ENCODE results near the gene COQ5.

Gene COQ5

DNA sequence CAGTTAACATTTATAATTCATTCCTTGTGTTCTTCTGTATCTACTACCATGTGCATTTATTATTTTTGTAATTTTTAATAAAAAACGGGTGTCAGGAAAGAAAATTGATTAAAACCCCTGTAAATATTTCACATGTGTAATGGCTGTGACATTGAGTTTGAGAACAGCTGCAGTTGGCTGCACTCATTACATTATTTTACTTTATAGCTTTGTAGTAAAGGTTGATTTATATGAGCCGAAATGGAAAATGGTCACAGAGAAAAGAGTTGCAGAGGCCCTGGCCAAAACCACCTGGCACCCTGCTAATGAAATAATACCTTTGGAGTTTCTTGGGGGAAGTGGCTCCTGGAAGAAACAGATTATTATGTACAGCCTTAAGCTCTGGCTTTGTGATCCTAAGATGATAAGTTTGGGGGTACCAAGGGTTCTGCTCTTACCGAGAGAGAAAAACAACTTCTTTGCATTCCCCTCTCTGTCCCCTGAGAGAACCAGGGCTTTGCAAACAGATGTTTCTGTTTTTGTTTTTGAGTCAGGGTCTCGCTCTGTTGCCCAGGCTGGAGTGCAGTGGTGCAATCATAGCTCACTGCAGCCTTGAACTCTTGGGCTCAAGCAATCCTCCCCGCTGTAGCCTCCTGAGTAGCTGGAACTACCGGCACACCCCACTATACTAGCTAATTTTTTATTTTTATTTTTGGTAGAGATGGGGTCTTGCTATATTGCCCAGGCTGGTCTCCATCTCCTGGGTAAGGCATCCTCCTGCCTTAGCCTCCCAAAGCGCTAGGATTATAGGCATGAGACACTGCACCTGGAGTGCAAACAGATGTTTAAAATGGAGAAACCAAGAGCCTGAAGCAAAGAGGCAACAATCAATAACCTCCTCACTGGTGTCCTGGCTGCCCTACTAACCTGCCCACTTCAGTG, 42.7 kb downstream of the COQ5 start:
- in situ Hi-C loops (cut with MboI; ENCODE audit: low sequenced_read_pairs), result no loop called here

DNA sequence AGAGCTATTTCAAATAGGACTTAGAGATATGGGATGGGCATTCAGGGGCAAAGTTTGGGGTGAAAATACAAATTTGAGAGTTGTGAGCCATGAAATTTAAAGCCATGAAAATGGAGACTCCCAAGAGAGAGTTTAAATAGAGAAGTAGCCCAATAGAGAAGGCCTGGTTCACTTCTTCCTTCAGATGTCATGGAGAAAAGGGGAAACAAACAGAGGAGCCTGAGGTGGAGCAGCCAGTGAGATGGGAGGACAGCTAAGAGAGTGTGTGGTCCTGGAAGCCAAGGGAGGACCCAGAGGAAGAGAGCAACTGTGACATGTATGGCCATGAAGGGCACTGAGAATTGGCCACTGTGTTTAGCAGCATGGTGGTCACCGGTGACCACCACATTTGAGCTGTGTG, 45.3 kb downstream of the COQ5 start:
- in situ Hi-C loops (cut with MboI; ENCODE audit: low sequenced_read_pairs), result no loop called here

- in situ Hi-C loops (cut with MboI; ENCODE audit: low sequenced_read_pairs), result no loop called here
These were observed 47.8 kb downstream of the COQ5 start for GRCh38 chr12:120481022-120481767.

GRCh38 chr12:120480211-120480610, 48.7 kb downstream of the COQ5 start:
- in situ Hi-C loops (cut with MboI; ENCODE audit: low sequenced_read_pairs), result no loop called here

DNA sequence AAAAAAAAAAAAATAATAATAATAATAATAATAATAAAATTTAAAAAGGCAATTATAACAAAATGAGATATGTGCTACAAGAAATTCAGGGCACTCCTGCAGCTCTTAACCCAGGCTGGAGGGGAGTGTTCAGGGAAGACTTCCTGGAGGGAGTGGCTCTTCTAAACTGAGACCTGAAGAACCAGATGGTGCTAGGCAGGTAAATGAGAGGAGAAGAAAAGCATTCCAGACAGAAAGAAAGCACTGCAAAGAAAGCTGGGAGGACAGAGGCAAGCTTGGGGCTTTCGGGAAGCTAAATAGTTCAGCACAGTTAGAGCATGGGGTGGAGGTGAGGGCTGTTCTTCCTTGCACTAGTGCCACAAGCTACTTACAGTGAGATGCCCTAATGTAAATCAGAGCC, 49.5 kb downstream of the COQ5 start:
- in situ Hi-C loops (cut with MboI; ENCODE audit: low sequenced_read_pairs), result no loop called here

DNA sequence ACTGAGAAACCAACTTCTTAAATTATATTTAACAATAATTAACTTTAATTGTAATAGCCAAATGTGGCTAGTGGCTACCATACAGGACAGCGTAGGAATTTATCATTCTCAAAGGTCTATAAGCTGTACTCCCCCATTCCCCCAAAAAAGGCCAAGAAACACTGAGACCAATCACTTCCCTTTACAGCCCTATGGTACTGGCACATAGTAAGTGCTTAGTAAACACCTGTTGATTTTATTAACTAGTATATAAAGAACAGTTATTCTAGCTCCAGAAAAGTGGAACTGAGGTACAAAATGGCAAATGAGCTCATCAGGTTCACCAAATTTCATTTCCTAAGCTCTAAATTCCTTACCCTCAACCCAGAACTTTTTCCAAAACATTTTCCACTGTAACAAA, 53.3 kb downstream of the COQ5 start:
- in situ Hi-C loops (cut with MboI; ENCODE audit: low sequenced_read_pairs), result no loop called here

DNA sequence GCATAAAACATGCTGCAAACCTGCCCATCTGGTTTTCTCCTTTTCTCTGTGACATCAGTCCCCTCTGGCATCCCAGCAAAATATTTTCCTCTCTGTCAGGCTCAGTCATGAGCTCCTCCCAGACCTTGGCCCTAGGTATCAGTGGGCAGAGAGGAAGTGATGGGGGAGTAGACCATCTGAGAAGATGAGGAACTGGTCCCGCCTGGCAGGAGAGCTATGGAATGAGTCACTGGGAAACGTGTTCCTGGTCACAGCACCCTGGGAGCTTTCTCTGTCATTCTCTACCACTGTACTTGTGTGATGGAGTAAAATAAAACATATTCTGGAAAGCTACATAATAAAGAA, 54.4 kb downstream of the COQ5 start:
- in situ Hi-C loops (cut with MboI; ENCODE audit: low sequenced_read_pairs), result no loop called here

DNA sequence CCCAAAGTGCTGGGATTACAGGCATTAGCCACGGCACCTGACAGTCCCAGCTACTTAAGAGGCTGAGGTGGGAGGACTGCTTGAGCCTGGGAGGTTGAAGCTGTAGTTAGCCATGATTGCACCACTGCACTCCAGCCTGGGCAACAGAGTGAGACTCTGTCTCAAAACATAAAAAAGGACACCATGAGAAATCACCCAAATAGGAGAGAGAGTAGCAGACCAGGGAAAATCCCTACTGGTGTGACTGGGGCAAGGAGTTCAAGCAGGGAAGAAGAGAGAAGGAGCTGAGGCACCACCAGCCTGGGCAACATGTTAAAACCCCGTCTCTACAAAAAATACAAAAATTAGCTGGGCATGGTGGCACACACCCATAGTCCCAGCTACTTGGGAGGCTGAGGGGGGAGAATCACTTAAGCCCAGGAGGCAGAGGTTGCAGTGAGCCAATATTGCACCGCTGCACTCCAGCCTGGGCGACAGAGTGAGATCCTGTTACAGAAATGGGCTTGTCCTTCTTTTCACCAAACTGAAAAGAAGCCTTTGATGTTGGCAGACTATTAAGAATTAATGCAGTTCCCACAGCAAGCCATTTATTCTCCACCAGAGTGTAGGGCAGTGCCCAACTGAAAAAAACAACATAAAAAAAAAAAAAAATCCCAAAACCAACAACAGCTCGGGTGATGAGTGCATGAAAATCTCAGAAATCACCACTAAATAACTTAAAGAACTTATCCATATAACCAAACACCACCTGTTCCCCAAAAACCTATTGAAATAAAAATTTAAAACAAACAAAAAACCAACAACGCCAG, 54.9 kb downstream of the COQ5 start:
- in situ Hi-C loops (cut with MboI; ENCODE audit: low sequenced_read_pairs), result no loop called here

DNA sequence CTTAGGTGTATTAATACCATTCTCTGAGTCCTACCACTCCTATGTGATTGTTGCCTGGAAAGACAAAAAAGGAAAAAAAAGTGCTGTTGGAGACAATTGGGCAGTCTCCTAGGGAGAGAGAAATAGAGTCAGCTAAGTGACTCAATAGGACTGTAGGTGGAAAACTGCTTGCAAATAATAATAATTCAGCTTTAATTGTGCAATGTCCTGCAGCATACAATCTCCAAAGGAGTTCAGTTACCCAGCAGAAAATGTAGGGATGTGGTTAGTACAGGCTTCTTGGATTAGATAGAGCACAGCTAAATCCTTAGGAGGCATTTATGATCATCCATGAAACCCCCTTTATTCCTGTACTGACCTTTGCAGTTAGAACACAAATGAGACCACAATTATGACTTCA, 56.4 kb downstream of the COQ5 start:
- in situ Hi-C loops (cut with MboI; ENCODE audit: low sequenced_read_pairs), result no loop called here

- in situ Hi-C loops (cut with MboI; ENCODE audit: low sequenced_read_pairs), result no loop called here
These were observed 58.7 kb downstream of the COQ5 start for GRCh38 chr12:120470150-120470784.

- in situ Hi-C loops (cut with MboI; ENCODE audit: low sequenced_read_pairs), result no loop called here
These were observed 59.4 kb downstream of the COQ5 start, which contains the start of gene SRSF9 for GRCh38 chr12:120469450-120470149. Gene SRSF9 (minus strand): TSS chr12:120469748. CDS start chr12:120469609, 139 bp downstream.

DNA sequence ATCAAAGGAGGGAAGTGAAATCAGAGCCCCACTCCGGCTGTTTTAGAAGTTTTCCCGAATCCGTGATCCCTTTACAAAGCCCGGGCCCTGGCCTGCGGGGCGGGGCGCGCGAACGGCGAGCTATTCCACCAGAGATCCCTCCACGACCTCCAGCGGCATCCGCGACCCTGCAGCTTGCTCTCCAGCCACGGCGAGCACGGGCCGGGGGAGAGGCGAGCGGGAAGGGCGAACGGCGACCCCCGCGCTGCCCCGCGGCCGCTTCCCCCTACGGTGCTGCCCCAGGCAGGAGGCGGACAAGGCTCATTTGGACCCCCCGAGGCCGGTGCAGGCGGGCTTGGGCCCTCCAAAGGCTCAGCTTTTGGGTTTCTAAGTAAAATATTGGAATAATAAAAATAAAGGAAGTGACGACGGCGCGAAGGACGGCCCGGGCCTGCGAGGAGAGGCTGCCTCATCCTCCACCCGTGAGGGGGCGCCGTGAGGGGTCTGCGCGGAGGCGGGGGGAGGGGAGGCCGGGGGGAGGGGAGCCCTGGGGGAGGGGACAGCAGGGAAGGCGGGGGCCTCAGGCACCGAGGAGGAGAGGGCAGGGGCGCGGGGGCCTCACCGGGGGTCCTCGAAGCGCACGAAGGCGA, 60.0 kb downstream of the COQ5 start:
- in situ Hi-C loops (cut with MboI; ENCODE audit: low sequenced_read_pairs), result no loop called here

DNA sequence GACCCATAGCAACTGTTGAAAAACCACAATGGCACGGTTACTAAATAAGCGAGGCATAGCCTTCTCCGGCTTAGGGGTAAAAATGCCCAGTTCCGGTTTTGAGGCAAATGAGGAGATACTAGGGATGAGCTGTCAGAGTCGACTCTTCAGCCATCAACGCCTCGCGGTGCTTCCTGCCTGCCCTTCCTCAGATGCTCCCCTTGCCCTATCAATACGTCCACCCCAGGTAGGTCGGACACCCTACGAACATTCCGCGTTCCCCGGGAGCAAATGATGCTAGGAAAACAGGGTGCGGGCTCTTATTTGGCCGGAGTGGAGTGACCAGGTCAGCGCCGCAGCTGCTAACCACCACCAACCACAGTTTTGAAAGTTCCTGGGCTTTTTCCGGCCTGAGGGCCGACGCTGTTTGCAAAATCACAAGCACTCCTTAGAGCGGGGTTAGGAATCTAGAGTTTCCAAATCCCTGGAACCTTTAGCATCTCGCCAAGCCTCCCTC, 60.6 kb downstream of the COQ5 start:
- in situ Hi-C loops (cut with MboI; ENCODE audit: low sequenced_read_pairs), result no loop called here

GRCh38 chr12:120467439-120467838, 61.5 kb downstream of the COQ5 start:
- in situ Hi-C loops (cut with MboI; ENCODE audit: low sequenced_read_pairs), result no loop called here

DNA sequence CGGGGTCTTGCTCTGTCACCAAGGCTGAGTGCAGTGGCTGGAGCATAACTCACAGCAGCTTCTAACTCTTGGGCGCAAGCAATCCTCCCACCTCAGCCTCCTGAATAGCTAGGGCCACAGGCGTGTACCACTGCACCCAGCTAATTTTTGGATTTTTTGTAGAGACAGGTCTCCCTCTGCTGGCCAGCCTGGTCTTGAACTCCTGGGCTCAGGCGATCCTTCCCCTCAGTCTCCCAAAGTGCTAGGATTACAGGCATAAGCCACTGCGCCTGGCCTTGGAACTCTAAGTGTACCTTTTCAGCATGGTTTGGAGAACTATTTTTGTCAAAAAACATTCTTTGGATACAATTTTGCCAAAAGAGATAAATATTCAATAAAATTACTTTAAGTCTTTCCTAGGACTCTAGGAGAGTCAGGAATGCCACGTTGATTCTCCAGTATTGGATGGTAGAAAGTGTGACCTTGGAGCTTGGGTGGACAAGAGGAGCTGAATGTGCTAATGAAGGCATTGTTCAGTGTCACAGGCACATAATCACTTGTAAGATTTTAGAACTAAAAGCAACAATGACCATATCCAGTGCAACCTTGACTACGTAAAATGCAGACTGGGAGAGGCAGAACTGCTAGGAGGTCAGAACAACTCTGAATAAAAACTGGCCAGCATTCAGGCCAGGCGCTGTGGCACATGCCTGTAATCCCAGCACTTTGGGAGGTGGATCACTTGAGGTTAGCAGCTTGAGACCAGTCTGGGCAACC, 62.2 kb downstream of the COQ5 start:
- in situ Hi-C loops (cut with MboI; ENCODE audit: low sequenced_read_pairs), result no loop called here

DNA sequence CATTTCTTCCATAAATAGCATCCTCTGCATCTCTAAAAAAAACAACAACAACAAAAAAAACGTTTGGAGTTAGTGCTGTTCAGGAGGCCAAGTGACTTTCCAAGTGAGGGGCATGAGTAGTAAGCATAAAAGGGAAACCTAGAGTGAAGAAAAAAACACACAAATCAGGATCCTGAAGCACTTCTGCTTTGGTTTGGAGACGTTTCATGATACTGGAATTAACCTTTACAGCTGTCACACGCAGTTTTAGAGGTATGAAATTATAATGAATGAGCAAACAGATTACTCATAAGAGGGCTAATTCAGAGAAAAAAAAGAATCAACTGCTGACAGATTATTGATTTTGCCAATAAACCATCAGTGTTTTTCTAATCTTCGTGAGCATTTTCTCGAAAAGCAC, 63.2 kb downstream of the COQ5 start:
- in situ Hi-C loops (cut with MboI; ENCODE audit: low sequenced_read_pairs), result no loop called here

DNA sequence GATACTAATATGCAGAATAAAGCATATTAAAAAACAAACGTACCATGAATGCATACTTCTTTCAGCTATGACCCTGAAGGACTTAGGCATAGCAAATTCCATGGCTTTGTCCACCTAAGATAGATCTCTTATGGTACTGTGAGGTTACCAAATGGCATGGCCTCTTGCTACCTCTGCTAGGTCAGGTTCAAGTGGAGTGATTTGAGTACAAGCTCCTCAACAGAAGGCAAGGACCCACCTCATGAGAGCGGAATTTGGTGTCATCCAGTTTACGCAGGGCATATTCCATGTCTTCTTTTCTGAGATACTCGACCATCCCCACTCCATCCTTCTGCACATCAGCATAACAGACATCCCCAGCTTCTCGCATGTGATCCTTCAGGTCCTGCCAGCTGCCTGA, 65.2 kb downstream of the COQ5 start:
- in situ Hi-C loops (cut with MboI; ENCODE audit: low sequenced_read_pairs), result no loop called here

DNA sequence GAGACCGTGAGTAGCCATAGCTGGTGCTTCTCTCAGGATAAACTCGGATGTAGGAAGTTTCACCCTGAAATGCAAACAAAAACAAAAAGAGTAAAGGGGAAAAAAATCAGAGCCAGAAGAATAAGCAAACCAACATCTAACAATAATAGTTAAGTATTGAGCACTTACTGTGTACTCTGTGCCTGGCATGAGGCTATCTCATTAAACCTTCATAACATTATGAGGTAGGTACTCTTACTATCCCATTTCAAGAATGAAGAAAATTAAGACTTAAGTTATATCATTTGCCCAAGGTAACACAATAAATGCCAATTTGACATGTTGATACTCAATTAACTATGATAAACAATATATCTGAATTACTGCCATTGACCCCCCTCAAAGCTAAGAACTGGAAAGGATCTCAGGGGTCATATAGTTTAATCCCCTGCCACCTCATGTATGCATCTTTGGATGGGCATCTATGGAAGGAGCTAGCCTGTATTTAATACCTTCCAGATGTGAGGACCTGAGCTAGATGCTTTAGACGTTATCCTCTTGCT, 66.8 kb downstream of the COQ5 start:
- in situ Hi-C loops (cut with MboI; ENCODE audit: low sequenced_read_pairs), result no loop called here

DNA sequence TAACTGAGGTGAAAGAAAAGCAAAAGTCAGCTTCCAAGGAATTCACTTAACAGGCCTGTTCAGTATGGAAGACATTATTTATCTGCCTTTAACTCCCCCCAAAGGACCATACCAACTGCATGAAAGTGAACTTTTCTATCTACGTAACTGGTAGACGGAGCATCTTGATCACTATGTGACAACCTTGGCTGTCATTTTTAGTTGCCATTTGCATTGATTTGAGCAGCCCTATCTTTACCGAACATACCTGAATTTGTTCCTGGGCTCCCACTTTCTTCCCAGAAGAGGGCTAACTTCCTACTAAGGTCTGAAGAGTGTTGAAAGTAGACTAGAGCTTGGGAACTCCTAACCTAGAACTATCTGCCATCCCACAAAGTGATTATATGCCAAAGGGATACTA, 68.8 kb downstream of the COQ5 start:
- in situ Hi-C loops (cut with MboI; ENCODE audit: low sequenced_read_pairs), result no loop called here

Measured in HL-60/S4 (cell line).